Spleen (tissue), 11 donors: Measurements from ENCODE around the gene FRMD4A. TPM values are rescaled to one million over a fixed set of nuclear protein-coding genes. Genes with fewer than 3 reads are reported as not detected.
A peak's percentile ranks its signal among the peaks of the same experiment; 100 is the strongest.

ENCODE experiments used
- DNase-seq: peaks from one replicate; pipeline ENCODE4 v3.0.0-alpha.2; 2020
- H3K27ac ChIP-seq, 8 donors: fragments of 200-600 bp; sonication (generic) in 7 of 8; 1 replicate in 4 of 8; 2 replicates in 4 of 8; pipeline versions ENCODE4 v1.5.0 to v1.8.0; 2016 to 2021; ENCODE audit warnings: inconsistent platforms in 4 of 8, mild to moderate bottlenecking in 4 of 8, moderate library complexity in 1 of 8
- H3K27me3 ChIP-seq, 7 donors: fragments of 200-600 bp; sonication (generic) in 6 of 7; replicated peaks in 1 of 7; 1 replicate in 4 of 7; 2 replicates in 3 of 7; pipeline versions ENCODE4 v1.5.0 to v1.8.0; 2016 to 2021; ENCODE audit warnings: inconsistent platforms in 3 of 7, mild to moderate bottlenecking in 1 of 7
- H3K36me3 ChIP-seq, 6 donors: fragments of 200-600 bp; sonication (generic) in 5 of 6; 1 replicate in 4 of 6; 2 replicates in 2 of 6; pipeline versions ENCODE4 v1.5.0 to v1.8.0; 2016 to 2021; ENCODE audit warnings: inconsistent platforms in 2 of 6
- H3K4me1 ChIP-seq, 6 donors: fragments of 200-600 bp; sonication (generic) in 5 of 6; 1 replicate in 3 of 6; 2 replicates in 3 of 6; pipeline versions ENCODE4 v1.5.0 to v1.8.0; 2016 to 2021; ENCODE audit warnings: inconsistent platforms in 3 of 6
- H3K4me3 ChIP-seq, 8 donors: fragments of 200-600 bp; sonication (generic) in 7 of 8; 1 replicate in 4 of 8; 2 replicates in 4 of 8; pipeline versions ENCODE4 v1.5.0 to v1.8.0; 2016 to 2021; ENCODE audit warnings: inconsistent platforms in 4 of 8, mild to moderate bottlenecking in 4 of 8, moderate library complexity in 2 of 8
- H3K9me3 ChIP-seq, 8 donors: fragments of 200-600 bp; sonication (generic) in 7 of 8; 1 replicate in 4 of 8; 2 replicates in 4 of 8; pipeline versions ENCODE4 v1.5.0 to v1.8.0; 2016 to 2021; ENCODE audit warnings: inconsistent platforms in 4 of 8
- CTCF ChIP-seq, 11 experiments: fragments of 200-600 bp in 7 of 11; fragments of 450-650 bp in 4 of 11; sonication (generic) in 4 of 11; IDR thresholded peaks in 8 of 11; conservative IDR thresholded peaks in 3 of 11; 1 replicate in 7 of 11; 2 replicates in 4 of 11; pipeline versions ENCODE4 v1.4.0 to v1.8.0; 2016 to 2021; ENCODE audit warnings: antibody characterized with exemption in 11 of 11, inconsistent platforms in 4 of 11, mild to moderate bottlenecking in 1 of 11
- POLR2A ChIP-seq, 3 donors: fragments of 450-650 bp; IDR thresholded peaks; one replicate each; pipeline ENCODE4 v1.5.1; 2017; ENCODE audit warnings: antibody characterized with exemption in 3 of 3, mild to moderate bottlenecking in 1 of 3
- POLR2AphosphoS5 ChIP-seq, 3 donors: sonication (generic); formaldehyde crosslinking; IDR thresholded peaks; one replicate each; pipeline ENCODE4 v1.5.1; 2017; ENCODE audit warnings: antibody characterized with exemption in 3 of 3
- WGBS, 5 donors: extraction: QIAGEN DNeasy Blood & Tissue Kit in 3 of 5; methylation state at CpG; one replicate each; pipeline versions ENCODE4 v1.1.5 to v1.1.7; 2013 to 2018; 5-methylcytosine and 5-hydroxymethylcytosine counted together
- intact Hi-C: fragments of 100-400 bp; cut with DNase I; formaldehyde crosslinking; loops from one replicate; pipeline ENCODE4 v1.15.0; 2023; ENCODE audit warnings: low total_unique reads
- polyA plus RNA-seq, 3 donors: library from polyadenylated mRNA; stranded (reverse); fragments of 200-250 nt; gene quantifications; one replicate each; pipeline ENCODE4 v1.2.1, GENCODE V29; 2013
- total RNA-seq, 7 donors: library from RNA; depleted of rRNA in 3 of 7; stranded (reverse); fragments of >200 nt in 3 of 7; fragmentation: NEBNext Ultra II Directional in 4 of 7; extraction: Animal tissue kit (Norgen Biotek cat#: 25700) in 4 of 7; gene quantifications; one replicate each; pipeline versions ENCODE4 v1.1.0 to v1.2.1, GENCODE V29; 2016 to 2021
- donor health status: healthy with polysubstance abuse.
- donor health status: DM: no; HTN: no; CAD: no; lungs with moderate emphysema.
- donor health status: DM: no; HTN: no; CAD: no.
- donor health status: Bipolar disorder and iron deficiency.
- donor health status: healthy.
- donor health status: DM: no; HTN: no; CAD: no.
- donor health status: DM: yes; HTN: yes; CAD: no.

FRMD4A gene
- total and polyA plus RNA-seq, 10 donors = 9.2 to 141 (median 80.5) TPM

GRCh38 chr10:13631594-13631993 is 699.1 kb downstream of the FRMD4A start:
- peaks cover 0 to 88% (median 17%) of the 10 kb centered on the region in 6 donors for H3K36me3 ChIP-seq
- H3K4me1 ChIP-seq = peaks cover 0 to 9% (median 0%) of the 10 kb centered on the region in 6 donors
- 80 to 93% (median 82%) methylated on average over 6 of the region's 6 CpGs for WGBS, 5 donors
- H3K4me3 ChIP-seq = no peak overlapping the region
- no peaks in the 10 kb centered on the region for H3K9me3 ChIP-seq
- peak overlapping the region in 5 of 8 donors; percentile 16 to 78 (median 65) for H3K27ac ChIP-seq
- intact Hi-C loops = no loop called here
- DNase-seq = no peak
- H3K27me3 ChIP-seq = no peaks in the 10 kb centered on the region
- no peak for TF ChIP-seq POLR2A (IDR thresholded peaks at IDR 0.05)
- TF ChIP-seq CTCF (IDR thresholded peaks at IDR 0.05 in 8 of 11, conservative IDR thresholded peaks at IDR 0.05 in 3 of 11) = no peak
- peak in 1 of 3 donors; percentile 72 for TF ChIP-seq POLR2AphosphoS5 (IDR thresholded peaks at IDR 0.05)

DNA sequence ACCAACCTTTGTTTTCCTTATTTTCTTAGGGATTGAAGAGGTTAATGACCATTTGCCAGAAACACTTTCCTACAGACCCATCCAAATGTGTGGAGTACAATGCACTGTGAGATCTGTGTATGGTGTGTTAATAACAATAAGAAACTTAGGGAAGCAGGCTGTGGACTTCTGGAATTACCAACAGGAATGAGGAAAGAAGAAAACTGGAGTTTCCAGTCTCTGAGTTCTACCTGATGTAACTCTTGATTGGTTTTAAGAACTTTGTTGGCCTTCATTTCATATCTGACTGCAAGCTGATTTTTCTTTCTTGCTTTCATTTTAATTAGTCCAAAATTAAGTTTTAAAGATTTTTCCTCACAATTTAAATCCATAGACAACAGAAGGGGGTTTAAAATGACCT is 700.5 kb downstream of the FRMD4A start:
- Histone ChIP-seq H3K27me3 (no peaks in the 10 kb centered on the region), H3K4me1 (peaks cover 0 to 9% (median 0%) of the 10 kb centered on the region in 6 donors), H3K27ac (no peak overlapping the region), H3K9me3 (no peaks in the 10 kb centered on the region), H3K36me3 (peaks cover 0 to 88% (median 22%) of the 10 kb centered on the region in 6 donors), H3K4me3 (no peak overlapping the region)
- intact Hi-C loops = no loop called here
- DNase-seq = no peak
- TF ChIP-seq POLR2A (IDR thresholded peaks at IDR 0.05) (no peak), POLR2AphosphoS5 (IDR thresholded peaks at IDR 0.05) (no peak), CTCF (IDR thresholded peaks at IDR 0.05 in 8 of 11, conservative IDR thresholded peaks at IDR 0.05 in 3 of 11) (no peak)

DNA sequence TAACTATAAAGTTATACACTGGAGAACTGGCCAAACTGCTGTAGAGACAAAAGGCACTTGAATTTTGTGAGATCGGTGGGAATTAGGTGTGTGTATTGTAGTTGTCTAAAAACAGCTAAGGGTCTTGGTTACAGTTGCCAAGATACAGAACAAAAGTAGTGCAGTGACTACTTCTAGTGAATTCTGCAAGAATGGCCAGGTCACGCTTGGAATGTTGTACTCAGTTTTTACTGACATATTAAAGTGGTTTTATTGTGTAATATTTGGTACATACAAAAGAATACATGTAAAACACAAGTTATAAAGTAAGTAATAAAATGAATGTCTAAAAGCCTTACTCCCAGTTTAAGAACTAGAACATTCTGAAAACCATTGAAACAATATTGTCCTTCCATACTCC is 701.6 kb downstream of the FRMD4A start:
- DNase-seq = no peak
- intact Hi-C loops = no loop called here
- WGBS, 5 donors = 90 to 95% (median 94%) methylated on average over 2 of the region's 2 CpGs
- Histone ChIP-seq H3K4me3 (no peak overlapping the region), H3K27me3 (no peaks in the 10 kb centered on the region), H3K4me1 (peaks cover 0 to 9% (median 0%) of the 10 kb centered on the region in 6 donors), H3K27ac (no peak overlapping the region), H3K9me3 (no peaks in the 10 kb centered on the region), H3K36me3 (peaks cover 0 to 91% (median 22%) of the 10 kb centered on the region in 6 donors)
- TF ChIP-seq CTCF (IDR thresholded peaks at IDR 0.05 in 8 of 11, conservative IDR thresholded peaks at IDR 0.05 in 3 of 11) (no peak), POLR2A (IDR thresholded peaks at IDR 0.05) (no peak), POLR2AphosphoS5 (IDR thresholded peaks at IDR 0.05) (no peak)

GRCh38 chr10:13628661-13629060 is 702.1 kb downstream of the FRMD4A start:
- Histone ChIP-seq H3K27ac (no peak overlapping the region), H3K36me3 (peaks cover 0 to 93% (median 22%) of the 10 kb centered on the region in 6 donors), H3K9me3 (no peaks in the 10 kb centered on the region), H3K27me3 (no peaks in the 10 kb centered on the region), H3K4me1 (peaks cover 0 to 5% (median 0%) of the 10 kb centered on the region in 6 donors), H3K4me3 (no peak overlapping the region)
- no peak for TF ChIP-seq POLR2A (IDR thresholded peaks at IDR 0.05)
- TF ChIP-seq CTCF (IDR thresholded peaks at IDR 0.05 in 8 of 11, conservative IDR thresholded peaks at IDR 0.05 in 3 of 11) = no peak
- TF ChIP-seq POLR2AphosphoS5 (IDR thresholded peaks at IDR 0.05) = no peak
- WGBS, 5 donors = 74 to 96% (median 78%) methylated on average over 6 to 7 of the region's 7 CpGs
- DNase-seq = no peak
- intact Hi-C loops = no loop called here
